GM21526 (cell line): ENCODE measurements around the gene PAPOLB.
A peak's percentile ranks its signal among the peaks of the same experiment; 100 is the strongest.
"Not testable (repeated sequence)": the region's sequence is repeated elsewhere in the genome, so short reads cannot be mapped to it uniquely, and the experiment has no call there.

Experiments
- ATAC-seq: cut with Tn5 transposase; IDR thresholded peaks from one replicate; pipeline ENCODE4 v1.9.1; 2021; ENCODE audit warnings: moderate library complexity; ENCODE audit not compliant: unreplicated experiment, low FRiP score

Gene PAPOLB

GRCh38 chr7:4861673-4862072 is at the start of gene PAPOLB:
Gene PAPOLB (minus strand): TSS chr7:4862030. CDS start chr7:4861810, 220 bp downstream.
- no peak for ATAC-seq

- ATAC-seq: no peak
Observed at GRCh38 chr7:4911111-4911828, 49.4 kb upstream of the PAPOLB start.

GRCh38 chr7:4906682-4907081 is 44.9 kb upstream of the PAPOLB start:
- no peak for ATAC-seq

GRCh38 chr7:4905171-4905570 is 43.3 kb upstream of the PAPOLB start:
- ATAC-seq: no peak

GRCh38 chr7:4904346-4904745 is 42.5 kb upstream of the PAPOLB start:
- no peak for ATAC-seq

- ATAC-seq: no peak
Observed at GRCh38 chr7:4895766-4896165, 33.9 kb upstream of the PAPOLB start.

- ATAC-seq: no peak
Observed at GRCh38 chr7:4894482-4894881, 32.7 kb upstream of the PAPOLB start.

GRCh38 chr7:4893929-4894475 is 32.2 kb upstream of the PAPOLB start:
- no peak for ATAC-seq

- ATAC-seq: not testable (repeated sequence)
Observed at GRCh38 chr7:4893188-4893587, 31.4 kb upstream of the PAPOLB start.

GRCh38 chr7:4891522-4891921 is 29.7 kb upstream of the PAPOLB start:
- not testable (repeated sequence) for ATAC-seq

GRCh38 chr7:4889682-4890081 is 27.9 kb upstream of the PAPOLB start:
- ATAC-seq: no peak

GRCh38 chr7:4888161-4888560 is 26.3 kb upstream of the PAPOLB start:
- ATAC-seq: no peak

GRCh38 chr7:4886671-4887070 is 24.8 kb upstream of the PAPOLB start:
- no peak for ATAC-seq

GRCh38 chr7:4885317-4885807 is 23.5 kb upstream of the PAPOLB start:
- no peak for ATAC-seq

GRCh38 chr7:4884164-4884563 is 22.3 kb upstream of the PAPOLB start:
- no peak for ATAC-seq

GRCh38 chr7:4883372-4884144 is 21.7 kb upstream of the PAPOLB start, which contains the start of gene RADIL:
Gene RADIL (minus strand): TSS chr7:4883716. CDS start chr7:4878139, 5,577 bp downstream.
- peak; percentile 68 for ATAC-seq

GRCh38 chr7:4883033-4883371 is 21.2 kb upstream of the PAPOLB start:
- no peak for ATAC-seq

GRCh38 chr7:4882169-4883032 is 20.6 kb upstream of the PAPOLB start:
- ATAC-seq: no peak

GRCh38 chr7:4880218-4880617 is 18.4 kb upstream of the PAPOLB start:
- ATAC-seq: no peak

GRCh38 chr7:4879396-4880081 is 17.7 kb upstream of the PAPOLB start:
- no peak for ATAC-seq
